ENCODE data around the gene BST2. TPM values are rescaled to one million over a fixed set of nuclear protein-coding genes. Genes with fewer than 3 reads are reported as not detected.
A peak's percentile ranks its signal among the peaks of the same experiment; 100 is the strongest.

BST2 gene
- total RNA-seq, 1 donor from 2014 or later = 301 TPM

- DNase-seq (ENCODE audit: low read depth) (no peak), FAIRE-seq (no peak)
- Mint-ChIP-seq H3K4me3 (ENCODE audit: unreplicated experiment) (no peak overlapping the region), H3K27ac (ENCODE audit: unreplicated experiment) (no peak overlapping the region), H3K9me3 (ENCODE audit: unreplicated experiment) (no peaks in the 10 kb centered on the region), H3K36me3 (ENCODE audit: low read depth, unreplicated experiment) (peaks cover 10% of the 10 kb centered on the region), H3K4me1 (ENCODE audit: low read depth, unreplicated experiment) (peaks cover 9% of the 10 kb centered on the region), H3K27me3 (ENCODE audit: low read depth, unreplicated experiment) (no peaks in the 10 kb centered on the region)
- peaks cover 29% of the 10 kb centered on the region for H3K27me3 ChIP-seq (ENCODE audit: insufficient read depth, low read length)
- no peaks in the 10 kb centered on the region for H3K4me1 ChIP-seq (ENCODE audit: insufficient read depth, low read length)
- no peak overlapping the region for H3K9ac ChIP-seq (ENCODE audit: low read length)
- no peak overlapping the region for H2AFZ ChIP-seq (ENCODE audit: low read depth, low read length)
- H3K36me3 ChIP-seq (ENCODE audit: insufficient read depth, low read length) = no peaks in the 10 kb centered on the region
- no peaks in the 10 kb centered on the region for H4K20me1 ChIP-seq (ENCODE audit: insufficient read depth, low read length)
- no peak overlapping the region for H3K4me3 ChIP-seq (ENCODE audit: insufficient read depth, low read depth, low read length)
- no peaks in the 10 kb centered on the region for H3K9me3 ChIP-seq (ENCODE audit: insufficient read depth, low read depth, low read length)
- H3K27ac ChIP-seq (ENCODE audit: low read depth, low read length) = no peak overlapping the region
- no peak overlapping the region for H3K4me2 ChIP-seq (ENCODE audit: low read length)
- H3K79me2 ChIP-seq (ENCODE audit: insufficient read depth, low read length) = no peaks in the 10 kb centered on the region
- TF ChIP-seq EZH2 (IDR thresholded peaks at IDR 0.05; ENCODE audit: insufficient read depth, low read length) (no peak), CTCF (IDR thresholded peaks at IDR 0.05; ENCODE audit: insufficient read depth, low read depth, low read length) (no peak)
These were observed 6.4 kb upstream of the BST2 start for GRCh38 chr19:17411801-17412200.

- no peak for DNase-seq (ENCODE audit: low read depth)
- H3K4me2 ChIP-seq (ENCODE audit: low read length) = no peak overlapping the region
- peaks cover 4% of the 10 kb centered on the region for H3K36me3 Mint-ChIP-seq (ENCODE audit: low read depth, unreplicated experiment)
- no peak overlapping the region for H2AFZ ChIP-seq (ENCODE audit: low read depth, low read length)
- no peaks in the 10 kb centered on the region for H4K20me1 ChIP-seq (ENCODE audit: insufficient read depth, low read length)
- no peak for TF ChIP-seq EZH2 (IDR thresholded peaks at IDR 0.05; ENCODE audit: insufficient read depth, low read length)
- TF ChIP-seq CTCF (IDR thresholded peaks at IDR 0.05; ENCODE audit: insufficient read depth, low read depth, low read length) = no peak
- H3K79me2 ChIP-seq (ENCODE audit: insufficient read depth, low read length) = no peaks in the 10 kb centered on the region
- peaks cover 17% of the 10 kb centered on the region for H3K4me1 Mint-ChIP-seq (ENCODE audit: low read depth, unreplicated experiment)
- H3K4me3 ChIP-seq (ENCODE audit: insufficient read depth, low read depth, low read length) = no peak overlapping the region
- no peaks in the 10 kb centered on the region for H3K9me3 Mint-ChIP-seq (ENCODE audit: unreplicated experiment)
- no peaks in the 10 kb centered on the region for H3K27me3 Mint-ChIP-seq (ENCODE audit: low read depth, unreplicated experiment)
- no peaks in the 10 kb centered on the region for H3K9me3 ChIP-seq (ENCODE audit: insufficient read depth, low read depth, low read length)
- FAIRE-seq = no peak
- no peak overlapping the region for H3K27ac ChIP-seq (ENCODE audit: low read depth, low read length)
- no peak overlapping the region for H3K9ac ChIP-seq (ENCODE audit: low read length)
- peaks cover 6% of the 10 kb centered on the region for H3K4me1 ChIP-seq (ENCODE audit: insufficient read depth, low read length)
- no peaks in the 10 kb centered on the region for H3K36me3 ChIP-seq (ENCODE audit: insufficient read depth, low read length)
- H3K27me3 ChIP-seq (ENCODE audit: insufficient read depth, low read length) = peaks cover 20% of the 10 kb centered on the region
- H3K4me3 Mint-ChIP-seq (ENCODE audit: unreplicated experiment) = no peak overlapping the region
- no peak overlapping the region for H3K27ac Mint-ChIP-seq (ENCODE audit: unreplicated experiment)
These were observed 4.6 kb upstream of the BST2 start for GRCh38 chr19:17409990-17410389.

GRCh38 chr19:17406887-17407196 lies 1.4 kb upstream of the BST2 start:
- no peak for DNase-seq (ENCODE audit: low read depth)
- no peaks in the 10 kb centered on the region for H3K36me3 ChIP-seq (ENCODE audit: insufficient read depth, low read length)
- no peaks in the 10 kb centered on the region for H3K79me2 ChIP-seq (ENCODE audit: insufficient read depth, low read length)
- no peak overlapping the region for H3K9ac ChIP-seq (ENCODE audit: low read length)
- H3K27me3 Mint-ChIP-seq (ENCODE audit: low read depth, unreplicated experiment) = no peaks in the 10 kb centered on the region
- FAIRE-seq = no peak
- no peak overlapping the region for H3K27ac ChIP-seq (ENCODE audit: low read depth, low read length)
- H2AFZ ChIP-seq (ENCODE audit: low read depth, low read length) = no peak overlapping the region
- peaks cover 6% of the 10 kb centered on the region for H3K4me1 ChIP-seq (ENCODE audit: insufficient read depth, low read length)
- no peak overlapping the region for H3K4me2 ChIP-seq (ENCODE audit: low read length)
- peaks cover 6% of the 10 kb centered on the region for H3K36me3 Mint-ChIP-seq (ENCODE audit: low read depth, unreplicated experiment)
- H3K27me3 ChIP-seq (ENCODE audit: insufficient read depth, low read length) = no peaks in the 10 kb centered on the region
- peaks cover 15% of the 10 kb centered on the region for H3K4me1 Mint-ChIP-seq (ENCODE audit: low read depth, unreplicated experiment)
- no peak for TF ChIP-seq CTCF (IDR thresholded peaks at IDR 0.05; ENCODE audit: insufficient read depth, low read depth, low read length)
- TF ChIP-seq EZH2 (IDR thresholded peaks at IDR 0.05; ENCODE audit: insufficient read depth, low read length) = no peak
- no peak overlapping the region for H3K4me3 ChIP-seq (ENCODE audit: insufficient read depth, low read depth, low read length)
- H3K27ac Mint-ChIP-seq (ENCODE audit: unreplicated experiment) = peak overlapping the region; percentile 38
- peak overlapping the region; percentile 94 for H3K4me3 Mint-ChIP-seq (ENCODE audit: unreplicated experiment)
- no peaks in the 10 kb centered on the region for H3K9me3 Mint-ChIP-seq (ENCODE audit: unreplicated experiment)
- H3K9me3 ChIP-seq (ENCODE audit: insufficient read depth, low read depth, low read length) = no peaks in the 10 kb centered on the region
- no peaks in the 10 kb centered on the region for H4K20me1 ChIP-seq (ENCODE audit: insufficient read depth, low read length)
